Measurements from ENCODE around the gene BACH2.

DNA sequence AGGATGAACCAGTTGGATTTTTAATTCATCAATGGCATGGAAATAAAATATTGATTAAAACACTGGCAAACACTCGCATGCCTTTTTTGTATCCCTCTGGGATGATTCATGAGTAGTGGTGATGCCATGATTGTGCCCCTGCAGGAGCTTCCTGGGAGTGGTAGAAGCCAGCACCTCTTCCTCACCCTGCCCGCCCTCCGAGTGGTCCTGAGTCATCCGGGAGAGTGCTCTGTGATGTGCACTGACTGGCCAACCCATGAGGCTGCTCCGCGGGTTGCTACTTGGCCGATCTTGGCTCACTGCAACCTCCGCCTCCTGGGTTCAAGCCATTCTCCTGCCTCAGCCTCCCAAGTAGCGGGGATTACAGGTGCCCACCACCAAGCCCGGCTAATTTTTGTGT, 375.0 kb downstream of the BACH2 start:
- TF ChIP-seq POLR2A (IDR thresholded peaks at IDR 0.05; ENCODE audit: low read depth, low read length) (no peak), TAF1 (IDR thresholded peaks at IDR 0.05; ENCODE audit: borderline replicate concordance, low read depth, low read length) (no peak), POLR2AphosphoS5 (IDR thresholded peaks at IDR 0.05; ENCODE audit: low read depth, low read length) (no peak)

Data from GM12892 (cell line).